ENCODE measurements around the gene GGT7.

- TF ChIP-seq FOXM1 (IDR thresholded peaks at IDR 0.05; ENCODE audit: borderline replicate concordance), result no peak
- TF ChIP-seq TARDBP (IDR thresholded peaks at IDR 0.05), result no peak
- TF ChIP-seq ELF4 (IDR thresholded peaks at IDR 0.05), result no peak
These were observed 54.9 kb downstream of the GGT7 start for GRCh38 chr20:34817801-34818200.
